ENCODE data around the gene MT1E.
A peak's percentile ranks its signal among the peaks of the same experiment; 100 is the strongest.
"Not testable (repeated sequence)": the region's sequence is repeated elsewhere in the genome, so short reads cannot be mapped to it uniquely, and the experiment has no call there.

The MT1E gene

GRCh38 chr16:56643080-56643778 lies 17.6 kb downstream of the MT1E start:
- DNase-seq (ENCODE audit: extremely low read depth in 1 of 2, low read depth in 1 of 2) = peak; percentile 68 to 75

GRCh38 chr16:56643833-56644232 lies 18.3 kb downstream of the MT1E start:
- DNase-seq (ENCODE audit: extremely low read depth in 1 of 2, low read depth in 1 of 2) = no peak

GRCh38 chr16:56645311-56645710 lies 19.7 kb downstream of the MT1E start:
- DNase-seq (ENCODE audit: extremely low read depth in 1 of 2, low read depth in 1 of 2) = no peak

- no peak for DNase-seq (ENCODE audit: extremely low read depth in 1 of 2, low read depth in 1 of 2)
Observed at GRCh38 chr16:56645838-56646237, 20.3 kb downstream of the MT1E start.

GRCh38 chr16:56647641-56648431 lies 22.3 kb downstream of the MT1E start:
- DNase-seq (ENCODE audit: extremely low read depth in 1 of 2, low read depth in 1 of 2) = no peak

GRCh38 chr16:56649271-56649670 lies 23.7 kb downstream of the MT1E start:
- no peak for DNase-seq (ENCODE audit: extremely low read depth in 1 of 2, low read depth in 1 of 2)

GRCh38 chr16:56649820-56650219 lies 24.2 kb downstream of the MT1E start:
- DNase-seq (ENCODE audit: extremely low read depth in 1 of 2, low read depth in 1 of 2) = no peak

GRCh38 chr16:56651586-56651985 lies 26.0 kb downstream of the MT1E start, which contains the start of gene MT1B:
Gene MT1B (plus strand): TSS chr16:56651886. CDS start chr16:56651954, 68 bp downstream.
- DNase-seq (ENCODE audit: extremely low read depth in 1 of 2, low read depth in 1 of 2) = no peak

GRCh38 chr16:56652600-56652999 lies 27.0 kb downstream of the MT1E start:
- no peak for DNase-seq (ENCODE audit: extremely low read depth in 1 of 2, low read depth in 1 of 2)

GRCh38 chr16:56653218-56653617 lies 27.6 kb downstream of the MT1E start:
- DNase-seq (ENCODE audit: extremely low read depth in 1 of 2, low read depth in 1 of 2) = no peak

- peak; percentile 59 to 71 for DNase-seq (ENCODE audit: extremely low read depth in 1 of 2, low read depth in 1 of 2)
Observed at GRCh38 chr16:56657555-56658326, 32.2 kb downstream of the MT1E start, which contains the start of gene MT1F. Gene MT1F (plus strand): TSS chr16:56657959. CDS start chr16:56658059, 100 bp downstream.

- no peak for DNase-seq (ENCODE audit: extremely low read depth in 1 of 2, low read depth in 1 of 2)
Observed at GRCh38 chr16:56658327-56658875, 32.8 kb downstream of the MT1E start.

- DNase-seq (ENCODE audit: extremely low read depth in 1 of 2, low read depth in 1 of 2) = peak in 1 of 2 donors; percentile 42
Observed at GRCh38 chr16:56662357-56663354, 37.1 kb downstream of the MT1E start.

GRCh38 chr16:56664506-56664905 lies 38.9 kb downstream of the MT1E start:
- no peak for DNase-seq (ENCODE audit: extremely low read depth in 1 of 2, low read depth in 1 of 2)

- DNase-seq (ENCODE audit: extremely low read depth in 1 of 2, low read depth in 1 of 2) = not testable (repeated sequence)
Observed at GRCh38 chr16:56665286-56666261, 40.0 kb downstream of the MT1E start.

- DNase-seq (ENCODE audit: extremely low read depth in 1 of 2, low read depth in 1 of 2) = no peak
Observed at GRCh38 chr16:56667581-56668571, 42.3 kb downstream of the MT1E start, which contains the start of gene MT1G. Gene MT1G (minus strand): TSS chr16:56668065. CDS start chr16:56667993, 72 bp downstream.
